Liver (tissue), 9 donors: ENCODE measurements around the gene TMEM44. TPM values are rescaled to one million over a fixed set of nuclear protein-coding genes. Genes with fewer than 3 reads are reported as not detected.

Source experiments
- DNase-seq: peaks from one replicate; pipeline ENCODE4 v3.0.0-alpha.2; 2017; ENCODE audit warnings: low spot score
- H3K27ac ChIP-seq, 2 donors: one replicate each; pipeline ENCODE4 v1.7.0; 2013; ENCODE audit warnings: inconsistent platforms in 2 of 2, low read length in 2 of 2, control low read depth in 1 of 2, low read depth in 1 of 2, mild to moderate bottlenecking in 1 of 2
- H3K27me3 ChIP-seq, 4 donors: one replicate each; pipeline versions ENCODE4 v1.6.1 to v1.7.0; 2013; ENCODE audit warnings: low read length in 3 of 4, inconsistent platforms in 1 of 4, mild to moderate bottlenecking in 1 of 4, moderate library complexity in 1 of 4; ENCODE audit not compliant: control insufficient read depth in 4 of 4, insufficient read depth in 4 of 4
- H3K36me3 ChIP-seq, 4 donors: one replicate each; pipeline versions ENCODE4 v1.6.1 to v1.7.0; 2013; ENCODE audit warnings: low read length in 3 of 4, mild to moderate bottlenecking in 3 of 4, low read depth in 1 of 4, moderate library complexity in 1 of 4; ENCODE audit not compliant: control insufficient read depth in 4 of 4, insufficient read depth in 3 of 4
- H3K4me1 ChIP-seq, 4 donors: one replicate each; pipeline versions ENCODE4 v1.6.1 to v1.7.0; 2013; ENCODE audit warnings: low read length in 3 of 4, mild to moderate bottlenecking in 3 of 4, moderate library complexity in 1 of 4; ENCODE audit not compliant: control insufficient read depth in 4 of 4, insufficient read depth in 4 of 4
- H3K4me3 ChIP-seq, 3 donors: one replicate each; pipeline versions ENCODE4 v1.6.1 to v1.7.0; 2013; ENCODE audit warnings: low read length in 3 of 3, control low read depth in 1 of 3, low read depth in 1 of 3, mild to moderate bottlenecking in 1 of 3
- H3K9ac ChIP-seq, 2 donors: one replicate each; pipeline ENCODE4 v1.7.0; 2013; ENCODE audit warnings: low read length in 2 of 2, mild to moderate bottlenecking in 2 of 2, moderate library complexity in 2 of 2, control low read depth in 1 of 2, low read depth in 1 of 2
- H3K9me3 ChIP-seq, 4 donors: one replicate each; pipeline versions ENCODE4 v1.6.1 to v1.7.0; 2013; ENCODE audit warnings: low read length in 3 of 4; ENCODE audit not compliant: control insufficient read depth in 4 of 4
- ATF3 ChIP-seq: IDR thresholded peaks from 2 replicates; pipeline ENCODE4 v1.6.1; 2016; ENCODE audit warnings: antibody characterized with exemption
- CTCF ChIP-seq: fragments of 150-350 bp; IDR thresholded peaks from 2 replicates; pipeline ENCODE4 v1.5.1; 2017; ENCODE audit warnings: improper control_type of control experiment, low read depth, low read length; ENCODE audit not compliant: missing input control
- FOXA2 ChIP-seq: IDR thresholded peaks from 2 replicates; pipeline ENCODE4 v1.6.1; 2016; ENCODE audit warnings: antibody characterized with exemption
- GABPA ChIP-seq, 2 donors: IDR thresholded peaks in 1 of 2; conservative IDR thresholded peaks in 1 of 2; 2 replicates each; pipeline ENCODE4 v1.6.1; 2016; ENCODE audit warnings: antibody characterized with exemption in 2 of 2, mild to moderate bottlenecking in 1 of 2, moderate library complexity in 1 of 2
- HNF4A ChIP-seq, 2 donors: conservative IDR thresholded peaks; 2 replicates each; pipeline ENCODE4 v1.6.1; 2016; ENCODE audit warnings: antibody characterized with exemption in 2 of 2, mild to moderate bottlenecking in 2 of 2
- JUND ChIP-seq, 2 donors: IDR thresholded peaks; 2 replicates each; pipeline ENCODE4 v1.6.1; 2016; ENCODE audit warnings: antibody characterized with exemption in 2 of 2
- MAX ChIP-seq: IDR thresholded peaks from 2 replicates; pipeline ENCODE4 v1.6.1; 2016; ENCODE audit warnings: antibody characterized with exemption
- RAD21 ChIP-seq, 2 donors: IDR thresholded peaks; 2 replicates each; pipeline ENCODE4 v1.6.1; 2016; ENCODE audit warnings: antibody characterized with exemption in 2 of 2, mild to moderate bottlenecking in 2 of 2
- REST ChIP-seq: IDR thresholded peaks from 2 replicates; pipeline ENCODE4 v1.6.1; 2016; ENCODE audit warnings: antibody characterized with exemption, mild to moderate bottlenecking
- RXRA ChIP-seq, 2 donors: IDR thresholded peaks; 2 replicates each; pipeline ENCODE4 v1.6.1; 2017 to 2018; ENCODE audit warnings: antibody characterized with exemption in 2 of 2, mild to moderate bottlenecking in 1 of 2
- TAF1 ChIP-seq: conservative IDR thresholded peaks from 2 replicates; pipeline ENCODE4 v1.6.1; 2016; ENCODE audit warnings: antibody characterized with exemption, mild to moderate bottlenecking
- YY1 ChIP-seq: IDR thresholded peaks from 2 replicates; pipeline ENCODE4 v1.6.1; 2016; ENCODE audit warnings: antibody characterized with exemption, mild to moderate bottlenecking
- ZBTB33 ChIP-seq: IDR thresholded peaks from 2 replicates; pipeline ENCODE4 v1.6.1; 2016; ENCODE audit warnings: antibody characterized with exemption
- WGBS: extraction: QIAGEN DNeasy Blood & Tissue Kit; methylation state at CpG from one replicate; pipeline ENCODE4 v1.1.7; 2013; 5-methylcytosine and 5-hydroxymethylcytosine counted together
- polyA plus RNA-seq, 2 donors: library from polyadenylated mRNA; stranded (reverse) in 1 of 2; unstranded in 1 of 2; fragments of 200-250 nt in 1 of 2; fragments of >200 nt in 1 of 2; fragmentation: Nextera tagmentation in 1 of 2; extraction: Ambion mirVana in 1 of 2; gene quantifications; one replicate each; pipeline versions ENCODE4 v1.2.1 to v1.2.3, GENCODE V29; 2013 to 2015
- total RNA-seq, 2 donors: library from RNA; depleted of rRNA; stranded (reverse); fragments of >200 nt; gene quantifications; one replicate each; pipeline ENCODE4 v1.2.3, GENCODE V29; 2014
- donor health status: healthy.
- donor health status: healthy.
- donor health status: healthy.
- donor health status: healthy.
- donor health status: healthy.

TMEM44 gene
- total and polyA plus RNA-seq, 4 donors, result 1.8 to 5.0 (median 3.2) TPM

- WGBS, result 82% methylated on average over 8 of the region's 8 CpGs
- Histone ChIP-seq H3K36me3 (no peaks in the 10 kb centered on the region), H3K27ac (no peak overlapping the region), H3K4me1 (no peaks in the 10 kb centered on the region), H3K9ac (no peak overlapping the region), H3K4me3 (no peak overlapping the region), H3K9me3 (no peaks in the 10 kb centered on the region), H3K27me3 (no peaks in the 10 kb centered on the region)
- no peak for DNase-seq
- TF ChIP-seq YY1, result no peak
- TF ChIP-seq HNF4A (conservative IDR thresholded peaks at IDR 0.05), result no peak
- no peak for TF ChIP-seq RAD21 (IDR thresholded peaks at IDR 0.05)
- no peak for TF ChIP-seq ZBTB33
- no peak for TF ChIP-seq JUND (IDR thresholded peaks at IDR 0.05)
- no peak for TF ChIP-seq RXRA (IDR thresholded peaks at IDR 0.05)
- TF ChIP-seq FOXA2, result no peak
- TF ChIP-seq TAF1, result no peak
These were observed 21.0 kb downstream of the TMEM44 start for GRCh38 chr3:194612221-194612620.

GRCh38 chr3:194610689-194611088 is 22.5 kb downstream of the TMEM44 start:
- WGBS, result 90% methylated on average over 3 of the region's 3 CpGs
- Histone ChIP-seq H3K27me3 (no peaks in the 10 kb centered on the region), H3K27ac (no peak overlapping the region), H3K9me3 (no peaks in the 10 kb centered on the region), H3K9ac (no peak overlapping the region), H3K36me3 (no peaks in the 10 kb centered on the region), H3K4me1 (no peaks in the 10 kb centered on the region), H3K4me3 (no peak overlapping the region)
- no peak for DNase-seq
- TF ChIP-seq TAF1 (no peak), GABPA (IDR thresholded peaks at IDR 0.05 in 1 of 2, conservative IDR thresholded peaks at IDR 0.05 in 1 of 2) (no peak), JUND (IDR thresholded peaks at IDR 0.05) (no peak), FOXA2 (no peak), MAX (no peak), ZBTB33 (no peak), ATF3 (no peak), HNF4A (conservative IDR thresholded peaks at IDR 0.05) (no peak), YY1 (no peak), RAD21 (IDR thresholded peaks at IDR 0.05) (no peak)

GRCh38 chr3:194609601-194610000 is 23.6 kb downstream of the TMEM44 start:
- no peak overlapping the region for H3K4me3 ChIP-seq
- no peaks in the 10 kb centered on the region for H3K9me3 ChIP-seq
- H3K27ac ChIP-seq, result no peak overlapping the region
- no peak overlapping the region for H3K9ac ChIP-seq
- H3K4me1 ChIP-seq, result no peaks in the 10 kb centered on the region
- H3K36me3 ChIP-seq, result no peaks in the 10 kb centered on the region
- DNase-seq, result no peak
- no peaks in the 10 kb centered on the region for H3K27me3 ChIP-seq
- 86% methylated on average over 13 of the region's 13 CpGs for WGBS
- TF ChIP-seq GABPA (IDR thresholded peaks at IDR 0.05 in 1 of 2, conservative IDR thresholded peaks at IDR 0.05 in 1 of 2), result no peak
- TF ChIP-seq JUND (IDR thresholded peaks at IDR 0.05), result no peak
- TF ChIP-seq YY1, result no peak
- no peak for TF ChIP-seq TAF1
- TF ChIP-seq ATF3, result no peak
- TF ChIP-seq ZBTB33, result no peak
- no peak for TF ChIP-seq REST
- no peak for TF ChIP-seq CTCF
